ENCODE measurements around the gene INPP5B. TPM values are rescaled to one million over a fixed set of nuclear protein-coding genes. Genes with fewer than 3 reads are reported as not detected.

Gene INPP5B
- total and polyA plus RNA-seq, 9 of the 15 experiments (the other 6 are each of a cell fraction or from before 2014, with no cell fraction given), result 14.1 to 28.7 (median 20.9) TPM

GRCh38 chr1:37859507-37860345 lies 87.1 kb downstream of the INPP5B start, which contains the start of gene MTF1 (continued):
- no peak for TF ChIP-seq ZFP36 (IDR thresholded peaks at IDR 0.05; ENCODE audit: low read depth, low read length, partially characterized antibody)
- peak; percentile 98 for TF ChIP-seq GABPB1 (CRISPR knock-in tag; IDR thresholded peaks at IDR 0.05)
- no peak for TF ChIP-seq GTF2E2 (tag; IDR thresholded peaks at IDR 0.05)
- TF ChIP-seq ZBTB34 (CRISPR knock-in tag; IDR thresholded peaks at IDR 0.05), result no peak
- no peak for TF ChIP-seq ATF2 (CRISPR knock-in tag; IDR thresholded peaks at IDR 0.05)
- TF ChIP-seq ZNF444 (CRISPR knock-in tag; IDR thresholded peaks at IDR 0.05), result no peak
- peak; percentile 71 for TF ChIP-seq CXXC5 (CRISPR knock-in tag; IDR thresholded peaks at IDR 0.05)
- peak; percentile 84 for TF ChIP-seq MXD1 (CRISPR knock-in tag; IDR thresholded peaks at IDR 0.05; ENCODE audit: borderline replicate concordance, poor library complexity, severe bottlenecking)
- peak; percentile 59 for TF ChIP-seq SMAD4 (CRISPR knock-in tag; conservative IDR thresholded peaks at IDR 0.05)
- TF ChIP-seq GABPA (tag; conservative IDR thresholded peaks at IDR 0.05; ENCODE audit: low read depth), result peak; percentile 99
- TF ChIP-seq ZNF445 (CRISPR knock-in tag; IDR thresholded peaks at IDR 0.05; ENCODE audit: low read depth), result 0 out of 2 replicates have a peak, but pooled peaks have one; percentile 69
- no peak for TF ChIP-seq RFX5 (IDR thresholded peaks at IDR 0.05; ENCODE audit: low read depth, low read length)
- TF ChIP-seq CREM (IDR thresholded peaks at IDR 0.05; ENCODE audit: low read depth), result peak; percentile 99
- peak; percentile 65 for TF ChIP-seq MTA3 (IDR thresholded peaks at IDR 0.05; ENCODE audit: borderline replicate concordance)
- no peak for TF ChIP-seq PTRF (tag; IDR thresholded peaks at IDR 0.05)
- TF ChIP-seq RNF2 (IDR thresholded peaks at IDR 0.05), result 0 out of 2 replicates have a peak, but pooled peaks have one; percentile 50
- no peak for TF ChIP-seq ZC3H11A (IDR thresholded peaks at IDR 0.05; ENCODE audit: low read depth, low read length)
- no peak; the same call in 1 of the 2 replicates for TF ChIP-seq TEAD4 (IDR thresholded peaks at IDR 0.05; ENCODE audit: low read length)
- no peak for TF ChIP-seq TEAD4 (CRISPR knock-in tag; IDR thresholded peaks at IDR 0.05; ENCODE audit: borderline replicate concordance)
- no peak for TF ChIP-seq TCF15 (CRISPR knock-in tag; IDR thresholded peaks at IDR 0.05)
- TF ChIP-seq NFATC3 (IDR thresholded peaks at IDR 0.05), result no peak
- no peak for TF ChIP-seq IRF9 (tag; IDR thresholded peaks at IDR 0.05)
- peak; percentile 87 for TF ChIP-seq FOXP1 (CRISPR knock-in tag; IDR thresholded peaks at IDR 0.05)
- TF ChIP-seq IRF2 (CRISPR knock-in tag; IDR thresholded peaks at IDR 0.05), result no peak
- peak; percentile 47; the same call in 1 of the 2 replicates for TF ChIP-seq POLR2H (tag; IDR thresholded peaks at IDR 0.05; ENCODE audit: low read depth)

Data from K562 (cell line).